HG02623 (cell line): Measurements from ENCODE around the gene ADD1.
A peak's percentile ranks its signal among the peaks of the same experiment; 100 is the strongest.

Source experiments
- ATAC-seq: cut with Tn5 transposase; IDR thresholded peaks from one replicate; pipeline ENCODE4 v1.9.1; 2021; ENCODE audit warnings: moderate library complexity; ENCODE audit not compliant: unreplicated experiment

The ADD1 gene

DNA sequence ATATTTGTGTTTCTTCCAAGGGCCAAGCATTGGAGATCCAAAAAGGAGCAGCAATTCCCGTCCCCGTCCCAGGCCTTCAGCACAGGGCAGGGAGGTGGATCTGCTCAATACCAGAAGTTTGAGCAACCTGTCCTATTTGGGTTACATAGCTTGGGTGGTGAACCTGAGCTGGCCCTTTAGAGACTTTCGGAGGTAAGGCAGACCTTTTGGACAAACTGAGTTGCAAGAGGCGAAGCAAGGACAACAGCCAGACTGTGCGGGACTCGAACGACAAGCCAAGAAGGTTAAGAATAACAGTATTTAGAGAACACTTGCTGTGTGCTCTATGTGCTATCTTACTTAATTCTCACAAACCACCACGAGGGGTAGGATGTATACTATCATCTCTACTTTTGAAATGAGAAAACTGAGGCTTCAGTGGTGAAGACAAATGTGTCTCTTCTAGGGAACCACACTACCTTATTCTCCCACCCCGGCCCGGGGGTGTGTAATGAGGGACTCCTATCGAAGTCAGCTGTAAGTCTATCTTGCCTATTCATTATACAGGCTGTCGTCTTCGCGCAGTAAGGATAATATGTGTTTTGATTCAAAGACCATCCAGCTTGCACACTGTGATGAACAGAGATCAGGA, 118.3 kb downstream of the ADD1 start:
- ATAC-seq = no peak

DNA sequence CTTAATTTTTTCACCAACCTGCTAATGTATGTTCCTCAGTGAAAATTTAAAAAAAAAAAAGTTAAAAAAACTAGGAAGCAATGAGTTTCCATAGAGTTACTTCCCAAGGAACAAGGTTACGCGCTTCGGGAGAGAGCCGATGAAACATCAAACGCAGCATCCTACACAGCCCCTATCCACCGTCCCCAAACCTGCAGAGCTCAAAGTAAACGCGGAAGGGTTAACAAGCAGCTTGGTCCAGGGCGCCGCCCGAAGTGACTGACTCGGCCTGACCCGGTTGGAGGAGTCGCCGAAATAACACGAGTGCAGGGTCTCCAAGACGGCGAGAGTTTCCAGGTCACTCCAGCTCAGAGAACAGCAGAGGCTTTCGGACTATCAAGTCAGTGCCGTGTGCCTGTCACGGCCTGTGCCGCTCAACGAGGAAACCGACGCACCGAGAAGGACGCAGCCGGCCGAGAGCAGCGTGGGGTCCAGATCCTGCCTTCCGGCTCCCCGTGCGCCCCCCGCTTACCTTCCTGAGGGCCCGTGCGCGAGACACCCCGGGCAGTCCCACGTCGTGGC, 119.0 kb downstream of the ADD1 start:
- peak; percentile 23 for ATAC-seq

DNA sequence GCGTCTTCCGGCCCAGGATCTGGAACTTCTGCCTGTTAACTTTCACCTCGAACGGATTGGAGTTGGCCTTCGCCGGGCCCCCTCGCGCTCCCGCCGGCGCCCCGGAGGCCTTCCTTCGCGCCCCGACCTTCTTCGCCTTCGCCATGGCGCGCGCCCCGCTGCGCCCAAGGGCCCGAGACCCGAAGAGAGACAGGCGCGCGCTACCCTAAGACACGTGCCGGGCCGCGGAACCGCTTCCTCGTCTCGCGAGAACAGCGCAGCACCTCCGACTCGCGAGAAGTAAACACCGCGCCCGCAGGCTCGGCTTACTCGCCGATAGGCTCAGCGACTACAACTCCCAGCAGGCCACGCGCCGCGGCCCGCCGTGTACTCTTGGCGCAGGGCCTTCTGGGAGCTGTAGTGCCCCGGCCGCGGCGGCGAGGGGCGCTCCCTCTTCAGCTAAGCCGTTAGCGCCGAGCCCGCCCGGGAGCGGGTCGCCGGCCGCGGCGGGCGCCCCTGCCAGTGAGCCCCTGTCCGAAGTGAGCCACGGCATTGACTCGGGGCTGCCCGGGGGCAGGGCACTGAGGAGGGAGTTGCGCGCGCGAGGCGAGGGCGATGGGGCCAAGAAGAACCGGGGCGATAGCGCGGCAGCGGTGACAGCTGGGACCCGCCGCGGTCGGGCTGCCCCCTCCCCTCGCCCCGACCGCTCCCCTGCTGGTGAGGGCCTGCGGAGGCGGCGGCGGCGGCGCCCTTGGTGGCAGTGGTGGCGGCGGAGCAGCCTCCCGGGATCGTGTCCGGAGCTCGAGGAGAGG, 119.7 kb downstream of the ADD1 start, which contains the start of the genes GRK4 and NOP14:
TSS of gene GRK4 (plus strand) at position 397 of the 791 bp plus-strand sequence. CDS start 500 bp downstream, outside the sequence.
TSS of gene NOP14 (minus strand) at position 232 of the 791 bp plus-strand sequence. CDS start at position 145, 87 bp downstream.
- peak; percentile 83 for ATAC-seq

DNA sequence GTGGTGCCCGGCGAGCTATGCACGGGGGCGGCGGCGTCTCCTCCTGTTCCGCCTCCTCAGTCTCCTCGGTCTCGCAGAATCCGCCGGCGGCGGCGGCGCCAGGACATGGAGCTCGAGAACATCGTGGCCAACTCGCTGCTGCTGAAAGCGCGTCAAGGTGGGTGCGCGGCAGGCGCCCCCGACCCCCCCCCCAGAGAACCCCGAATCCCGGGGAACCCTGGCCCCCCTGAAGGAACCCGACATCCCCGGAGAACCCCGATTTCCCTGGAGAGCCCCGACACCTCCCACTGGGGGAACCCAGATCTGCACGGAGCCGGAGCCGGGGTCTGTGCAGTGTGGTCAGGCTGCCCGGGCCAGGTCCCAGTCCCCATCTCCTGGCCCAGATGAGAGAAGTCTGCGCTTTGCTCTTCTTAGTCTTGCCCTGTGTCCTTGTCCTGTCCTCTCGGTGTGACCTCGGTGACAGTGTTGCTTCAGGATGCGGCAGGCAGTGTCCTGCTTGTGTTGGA, 120.4 kb downstream of the ADD1 start:
- ATAC-seq = no peak

DNA sequence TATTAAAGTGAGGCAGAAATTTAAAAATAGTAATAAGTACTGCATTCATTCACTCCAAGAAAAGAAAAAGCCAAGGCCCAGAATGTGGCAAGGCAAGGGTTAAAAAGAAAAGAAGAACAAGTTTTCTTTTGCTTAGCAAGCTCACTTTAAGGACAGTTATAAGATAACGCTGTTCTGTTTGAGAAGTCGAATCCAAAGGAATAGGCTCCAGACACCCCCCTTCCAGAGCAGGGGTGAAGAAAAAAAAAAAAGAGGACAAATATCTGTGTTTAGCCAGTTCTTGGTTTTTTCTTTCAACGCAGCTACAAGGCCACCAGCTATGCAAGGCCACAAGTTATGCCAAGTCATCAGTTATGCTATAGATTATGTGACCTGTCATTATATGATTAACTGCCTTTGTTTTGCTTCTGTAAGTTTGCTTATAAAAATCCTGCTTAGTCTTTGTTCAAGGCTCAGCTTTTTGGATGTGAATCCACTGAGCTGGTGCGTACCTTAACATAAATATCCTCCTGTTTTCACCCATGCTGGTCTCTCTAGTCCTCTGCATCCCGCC, 121.1 kb downstream of the ADD1 start:
- ATAC-seq = no peak

DNA sequence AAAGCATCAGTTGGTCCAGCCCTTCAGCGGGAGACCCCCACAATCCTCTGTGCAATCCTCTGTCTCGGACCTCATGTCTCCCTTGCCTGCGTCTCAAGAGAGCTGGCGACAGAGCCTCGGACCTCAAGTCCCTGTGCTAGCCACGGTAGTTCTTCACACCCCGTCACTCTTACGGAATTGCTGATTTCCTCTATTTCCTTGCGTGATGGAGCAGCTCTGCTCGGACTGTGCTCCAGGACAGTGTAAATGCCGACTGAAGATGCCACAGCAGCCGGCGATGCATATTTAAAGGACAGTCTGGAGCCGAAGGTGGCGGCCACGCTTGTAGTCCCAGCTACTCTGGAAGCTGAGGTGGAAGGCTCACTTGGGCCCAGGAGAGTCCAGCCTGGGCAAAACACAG, 121.6 kb downstream of the ADD1 start:
- no peak for ATAC-seq

DNA sequence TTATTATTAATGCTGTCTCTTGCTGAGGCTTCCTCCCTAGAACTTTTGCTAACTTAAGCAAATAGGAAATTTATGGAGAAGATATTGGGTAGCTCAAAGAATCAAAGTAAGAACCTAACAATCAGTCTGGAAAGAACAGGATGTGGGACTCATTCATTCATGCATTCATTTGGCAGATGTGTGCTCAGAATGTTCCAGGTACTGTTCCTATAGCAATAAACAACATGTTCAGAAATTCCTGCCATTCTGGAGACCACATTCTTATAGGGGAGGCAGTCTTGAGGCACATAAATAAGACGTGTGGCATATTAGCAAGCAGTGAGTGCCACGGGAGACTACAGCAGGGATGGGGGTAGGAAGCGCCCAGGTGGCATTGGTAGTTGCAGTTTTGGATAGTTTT, 124.7 kb downstream of the ADD1 start:
- no peak for ATAC-seq

DNA sequence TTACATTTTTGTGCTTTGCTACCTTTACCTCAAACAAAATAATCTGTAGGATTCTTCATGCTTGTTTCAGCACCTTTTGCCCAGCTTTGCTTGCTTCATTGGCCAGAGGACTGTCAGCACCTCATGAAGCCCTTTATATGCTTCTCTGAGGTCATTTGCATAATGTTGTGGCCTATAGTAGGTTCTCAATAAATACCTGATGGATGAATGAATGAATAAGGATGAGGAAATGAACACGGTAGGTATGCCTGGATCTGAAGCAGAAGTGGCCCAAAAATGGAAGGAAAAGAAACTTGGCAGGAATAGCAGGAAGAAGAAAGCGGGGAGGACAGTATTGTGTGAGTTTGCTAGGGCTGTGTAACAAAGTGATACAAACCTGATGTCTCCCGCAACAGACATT, 127.6 kb downstream of the ADD1 start:
- ATAC-seq = no peak

DNA sequence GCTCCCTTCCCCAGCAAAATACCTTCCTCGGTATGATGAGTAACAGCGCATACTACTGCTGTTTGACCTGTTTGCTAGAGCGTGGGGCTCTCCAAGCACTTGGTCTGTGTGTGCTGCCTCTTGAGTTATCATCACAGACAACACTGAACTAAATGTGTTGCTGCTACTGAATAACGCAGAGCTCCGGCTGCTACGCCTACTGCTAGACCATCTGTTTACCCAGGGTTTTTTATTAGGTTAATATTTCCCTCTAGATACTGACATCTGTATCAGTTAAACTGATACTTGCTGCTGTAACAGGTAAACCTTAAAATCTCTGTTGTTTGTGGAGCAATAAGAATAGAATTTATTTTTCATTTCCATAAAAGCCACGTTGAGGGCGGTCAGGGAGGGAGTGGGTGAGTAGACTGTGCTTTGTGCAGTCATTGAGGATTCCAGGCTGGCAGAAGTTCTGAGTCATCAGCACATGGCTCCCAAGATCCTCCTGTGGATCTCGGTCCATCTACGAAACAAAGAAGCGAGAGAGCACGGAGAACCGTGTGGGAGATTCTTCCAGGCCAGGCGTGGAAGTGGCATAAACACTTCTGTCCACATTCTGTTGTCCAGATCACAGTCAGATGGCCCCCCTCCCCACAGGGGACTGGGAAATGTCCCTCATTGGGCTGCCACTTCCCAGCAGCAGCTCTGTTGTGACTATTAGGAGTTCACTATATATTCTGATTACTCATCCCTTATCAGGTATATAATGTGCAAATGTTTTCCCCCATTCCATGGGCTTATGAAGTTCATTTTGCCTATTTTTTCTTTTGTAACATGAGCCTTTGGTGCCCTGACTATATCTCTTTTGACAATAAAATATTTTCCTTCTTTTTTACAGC, 133.8 kb downstream of the ADD1 start:
- ATAC-seq = no peak
